Renal cortex interstitium (tissue), 15 donors: ENCODE measurements around the gene PROS1. TPM values are rescaled to one million over a fixed set of nuclear protein-coding genes. Genes with fewer than 3 reads are reported as not detected.

Experiments
- DNase-seq, 11 donors: peaks; one replicate each; pipeline ENCODE4 v3.0.0-alpha.2; 2013; ENCODE audit warnings: low read depth in 9 of 11, low spot score in 4 of 11; ENCODE audit errors: extremely low read depth in 1 of 11
- long read RNA-seq, 16 experiments: transcript quantifications; one replicate each; lab custom pipeline, GENCODE V29; 2026
- polyA plus RNA-seq, 3 donors: library from polyadenylated mRNA; unstranded; fragments of 120-200 nt; gene quantifications; one replicate each; pipeline ENCODE4 v1.2.1, GENCODE V29; 2013; ENCODE audit not compliant: insufficient read length in 3 of 3

PROS1 gene
- polyA plus RNA-seq: 10 to 100 TPM; 37.3 to 46.7 (median 41.7) TPM
- long read RNA-seq, donor 1, transcript PROS1-202 (15 exons, 3,583 nt): major isoform, 7 of 7 reads
- long read RNA-seq, donor 1, partial matches to known transcripts: 0 of 7 reads
- long read RNA-seq, donor 1, other reads (novel, unspliced or antisense): 0 of 7 reads
- long read RNA-seq, donor 2, transcript PROS1-202 (15 exons, 3,583 nt): major isoform, 6 of 6 reads
- long read RNA-seq, donor 2, partial matches to known transcripts: 0 of 6 reads
- long read RNA-seq, donor 2, other reads (novel, unspliced or antisense): 0 of 6 reads
- long read RNA-seq, donor 3, transcript PROS1-202 (15 exons, 3,583 nt): major isoform, 11 of 35 reads
- long read RNA-seq, donor 3, partial matches to known transcripts: 9 of 35 reads
- long read RNA-seq, donor 3, other reads (novel, unspliced or antisense): 14 of 35 reads
- long read RNA-seq, donor 4, partial matches to known transcripts: 0 of 4 reads
- long read RNA-seq, donor 4, other reads (novel, unspliced or antisense): 0 of 4 reads
- long read RNA-seq, donor 5: 0 reads
- long read RNA-seq, donor 6, partial matches to known transcripts: 0 of 4 reads
- long read RNA-seq, donor 6, other reads (novel, unspliced or antisense): 0 of 4 reads
- long read RNA-seq, donor 7, partial matches to known transcripts: 0 of 3 reads
- long read RNA-seq, donor 7, other reads (novel, unspliced or antisense): 0 of 3 reads
- long read RNA-seq, donor 8, transcript PROS1-202 (15 exons, 3,583 nt): major isoform, 15 of 21 reads
- long read RNA-seq, donor 8, partial matches to known transcripts: 0 of 21 reads
- long read RNA-seq, donor 8, other reads (novel, unspliced or antisense): 5 of 21 reads
- long read RNA-seq, donor 9, partial matches to known transcripts: 0 of 3 reads
- long read RNA-seq, donor 9, other reads (novel, unspliced or antisense): 0 of 3 reads
- long read RNA-seq, donor 10, transcript PROS1-202 (15 exons, 3,583 nt): major isoform, 5 of 6 reads
- long read RNA-seq, donor 10, partial matches to known transcripts: 0 of 6 reads
- long read RNA-seq, donor 10, other reads (novel, unspliced or antisense): 0 of 6 reads
- long read RNA-seq, donor 11, partial matches to known transcripts: 0 of 4 reads
- long read RNA-seq, donor 11, other reads (novel, unspliced or antisense): 0 of 4 reads
- long read RNA-seq, donor 12, partial matches to known transcripts: 0 of 2 reads
- long read RNA-seq, donor 12, other reads (novel, unspliced or antisense): 0 of 2 reads
- long read RNA-seq, donor 13, transcript PROS1-202 (15 exons, 3,583 nt): major isoform, 10 of 11 reads
- long read RNA-seq, donor 13, partial matches to known transcripts: 0 of 11 reads
- long read RNA-seq, donor 13, other reads (novel, unspliced or antisense): 0 of 11 reads
- long read RNA-seq, donor 14, transcript PROS1-202 (15 exons, 3,583 nt): major isoform, 6 of 6 reads
- long read RNA-seq, donor 14, partial matches to known transcripts: 0 of 6 reads
- long read RNA-seq, donor 14, other reads (novel, unspliced or antisense): 0 of 6 reads
- long read RNA-seq, donor 15, partial matches to known transcripts: 0 of 1 reads
- long read RNA-seq, donor 15, other reads (novel, unspliced or antisense): 0 of 1 reads
- long read RNA-seq, donor 16, transcript PROS1-202 (15 exons, 3,583 nt): major isoform, 8 of 8 reads
- long read RNA-seq, donor 16, partial matches to known transcripts: 0 of 8 reads
- long read RNA-seq, donor 16, other reads (novel, unspliced or antisense): 0 of 8 reads

DNA sequence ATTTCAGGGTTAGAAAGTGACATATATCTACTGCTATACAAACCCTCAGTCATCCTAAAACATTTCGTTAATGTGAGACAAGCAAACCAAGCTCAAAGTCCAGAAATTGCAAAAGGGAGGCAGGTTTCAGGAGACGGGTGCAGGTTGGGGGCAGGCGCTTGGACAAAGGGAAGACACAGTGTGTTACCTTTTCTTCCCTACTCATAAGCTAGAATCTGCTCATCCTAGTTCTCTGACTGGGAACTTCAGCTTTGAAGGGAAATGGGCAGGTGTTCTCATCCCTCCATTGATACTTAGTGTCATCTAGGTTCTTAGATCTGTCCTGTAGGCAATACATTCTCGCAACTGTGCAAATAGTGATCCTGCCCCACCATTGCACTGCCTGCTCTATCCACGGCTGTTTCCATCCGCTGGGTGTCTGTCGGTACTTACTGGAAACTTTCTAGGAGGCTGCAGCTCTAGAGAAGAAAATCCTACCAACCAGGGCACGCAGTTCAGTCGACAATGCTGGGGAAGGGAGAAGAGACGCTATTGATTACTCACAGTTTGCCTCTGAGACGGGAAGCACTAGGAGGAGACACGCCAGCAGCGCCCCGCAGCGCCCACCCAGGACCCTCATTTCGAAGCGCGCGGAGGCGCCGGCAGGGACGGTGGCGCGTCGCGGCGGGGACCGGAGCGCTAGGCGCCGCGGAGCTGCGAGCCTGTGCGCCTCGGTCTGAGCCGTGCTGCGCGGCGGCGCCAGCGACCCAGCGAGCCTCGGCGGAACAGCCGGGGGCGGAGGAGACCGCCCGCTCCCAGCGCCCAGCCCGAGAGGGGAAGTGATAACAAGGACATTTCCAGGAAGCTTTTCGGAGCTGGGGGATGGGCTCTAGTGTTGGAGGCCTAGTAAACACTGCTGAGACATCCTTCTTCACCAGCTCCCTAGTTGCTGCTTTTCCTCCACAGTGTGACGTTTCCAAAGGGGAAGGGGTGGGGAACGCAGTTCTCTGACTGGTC, at the start of gene PROS1:
Gene PROS1 (minus strand): TSS at position 766 of the 996 bp plus-strand sequence. CDS start 147 bp downstream, at position 619.
- peak in 10 of 11 donors; percentile 60 to 83 (median 74) for DNase-seq

DNA sequence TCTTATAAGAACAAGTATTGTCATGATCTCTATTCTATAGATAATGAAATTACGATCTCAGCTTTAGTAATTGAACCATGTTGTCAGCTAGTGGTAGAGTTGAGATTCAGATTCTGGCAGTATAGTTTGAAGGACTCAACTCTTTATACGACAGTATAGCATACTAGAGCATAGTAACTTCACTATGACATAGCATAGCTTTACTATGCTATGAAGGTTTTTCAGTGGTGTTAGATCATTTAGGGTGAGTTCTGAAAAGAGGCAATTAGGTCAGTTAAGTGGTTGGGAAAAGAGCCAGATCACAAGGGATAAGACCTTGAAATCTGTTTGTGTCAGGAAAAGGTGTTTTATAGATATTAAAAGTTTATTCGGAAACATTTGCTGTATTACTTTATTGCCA, 46.6 kb upstream of the PROS1 start:
- no peak for DNase-seq

DNA sequence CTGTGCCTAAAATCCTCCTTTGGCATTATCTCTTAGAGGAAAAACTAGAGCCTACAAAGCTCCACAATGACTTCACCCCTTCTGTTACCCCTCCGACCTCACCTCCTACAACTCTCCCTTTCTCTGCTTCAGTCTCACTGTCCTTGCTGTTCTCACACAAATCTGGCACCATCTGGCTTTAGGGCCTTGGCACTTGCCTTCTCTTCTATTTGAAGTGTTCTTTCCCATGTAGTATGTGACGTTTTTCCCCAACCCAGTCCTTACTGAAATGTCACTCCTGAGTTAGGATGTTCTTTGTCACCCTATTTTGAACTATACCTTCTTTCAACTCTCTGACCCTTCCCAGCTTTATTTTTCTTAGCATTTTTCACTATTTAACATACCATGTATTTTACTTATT, 46.0 kb upstream of the PROS1 start:
- no peak for DNase-seq

DNA sequence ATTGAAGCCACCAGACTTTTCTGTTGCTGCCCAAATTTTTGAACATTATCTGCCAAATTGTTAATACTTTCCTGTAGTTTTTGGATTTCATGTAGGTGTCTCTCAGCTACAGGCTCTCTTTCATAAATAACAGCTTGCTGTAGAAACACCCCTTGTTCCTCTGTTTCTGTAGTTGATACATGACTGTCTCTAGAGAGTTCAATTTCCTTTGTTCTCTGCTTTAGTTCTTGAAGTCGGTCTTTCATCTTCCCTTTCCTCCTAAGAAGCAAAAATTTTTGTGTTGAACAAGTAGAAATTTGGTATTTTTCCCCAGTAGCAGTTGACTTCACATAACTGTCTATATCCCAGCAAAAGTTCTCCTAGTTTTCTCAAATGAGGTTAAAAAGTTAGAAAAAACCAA, 41.3 kb upstream of the PROS1 start:
- DNase-seq: no peak

DNA sequence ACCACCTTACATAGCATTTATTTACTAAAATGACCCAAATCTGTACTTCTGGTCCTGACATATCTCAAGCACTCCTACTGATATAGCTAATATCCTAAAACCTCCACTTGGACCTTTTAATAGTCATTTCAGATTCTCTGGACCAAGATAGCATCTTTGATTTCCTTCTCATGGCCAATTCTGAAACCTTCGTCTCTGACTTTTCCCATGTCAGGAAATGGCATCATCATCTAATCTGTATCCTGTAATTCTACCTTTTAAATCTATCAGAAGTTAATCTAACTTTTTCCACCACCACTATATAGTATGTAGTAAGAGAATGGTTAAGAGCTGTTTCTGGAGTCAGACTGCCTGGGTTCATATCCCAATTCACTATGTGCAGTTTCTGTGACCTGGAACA, 38.5 kb upstream of the PROS1 start:
- DNase-seq: no peak

DNA sequence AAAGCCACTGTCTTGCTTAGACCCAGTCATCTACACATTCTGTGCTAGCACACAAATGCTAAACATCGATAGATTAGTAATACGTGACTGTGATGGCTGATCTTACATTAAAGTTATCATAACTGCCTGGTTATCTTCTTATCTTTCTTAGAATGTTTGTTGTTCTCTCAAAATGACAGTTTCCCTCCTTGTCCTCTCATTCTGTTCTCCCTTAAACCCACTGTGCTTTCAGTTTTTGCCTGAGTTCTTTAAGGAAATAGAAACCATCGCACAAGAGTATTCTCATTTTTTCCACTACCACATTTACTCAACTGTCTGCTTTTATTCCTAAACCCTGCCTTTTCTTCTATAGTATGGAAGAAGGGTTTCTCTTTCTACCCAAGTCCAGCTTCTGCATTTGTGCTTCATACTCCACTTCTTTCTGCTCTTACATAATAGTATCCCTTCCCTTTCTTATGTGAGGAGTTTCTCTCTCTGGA, 37.6 kb upstream of the PROS1 start:
- DNase-seq: no peak

DNA sequence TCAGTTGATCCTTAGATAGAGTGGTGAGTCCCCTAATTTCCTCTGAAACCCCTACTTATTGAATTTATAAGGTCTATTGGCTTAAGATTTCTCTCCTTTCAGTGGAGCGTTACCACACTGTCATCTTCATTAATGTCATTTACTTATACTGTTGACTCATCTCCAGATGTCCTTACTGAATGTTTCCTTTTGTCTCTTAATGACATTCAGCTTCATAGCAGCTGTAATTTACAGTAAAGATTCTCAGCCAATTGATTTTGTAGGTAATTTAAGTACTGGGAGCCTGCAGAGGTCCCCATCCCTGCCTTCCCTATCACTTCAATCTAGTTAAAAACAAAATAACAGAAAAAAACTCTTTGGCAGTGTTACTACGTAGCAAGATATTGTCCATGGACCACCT, 35.9 kb upstream of the PROS1 start:
- no peak for DNase-seq

DNA sequence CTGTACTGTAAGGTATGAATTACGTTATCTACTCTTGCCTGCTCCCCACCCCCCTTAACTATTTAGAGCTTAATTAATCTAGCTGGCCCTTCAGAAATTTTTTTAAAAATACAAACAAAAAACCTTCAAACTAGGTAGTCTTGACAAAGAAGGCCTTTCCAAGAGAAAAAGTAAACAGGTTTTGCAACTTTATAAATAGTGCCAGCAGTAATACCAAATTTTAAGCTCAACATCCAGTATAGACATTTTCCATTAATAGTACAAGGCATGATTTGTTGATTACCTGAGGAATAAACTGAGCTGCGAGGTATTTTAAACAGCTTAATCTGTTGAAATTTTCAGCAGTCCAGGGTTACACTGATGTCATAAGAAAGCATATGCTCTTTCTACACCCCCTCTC, 34.6 kb upstream of the PROS1 start:
- DNase-seq: no peak

DNA sequence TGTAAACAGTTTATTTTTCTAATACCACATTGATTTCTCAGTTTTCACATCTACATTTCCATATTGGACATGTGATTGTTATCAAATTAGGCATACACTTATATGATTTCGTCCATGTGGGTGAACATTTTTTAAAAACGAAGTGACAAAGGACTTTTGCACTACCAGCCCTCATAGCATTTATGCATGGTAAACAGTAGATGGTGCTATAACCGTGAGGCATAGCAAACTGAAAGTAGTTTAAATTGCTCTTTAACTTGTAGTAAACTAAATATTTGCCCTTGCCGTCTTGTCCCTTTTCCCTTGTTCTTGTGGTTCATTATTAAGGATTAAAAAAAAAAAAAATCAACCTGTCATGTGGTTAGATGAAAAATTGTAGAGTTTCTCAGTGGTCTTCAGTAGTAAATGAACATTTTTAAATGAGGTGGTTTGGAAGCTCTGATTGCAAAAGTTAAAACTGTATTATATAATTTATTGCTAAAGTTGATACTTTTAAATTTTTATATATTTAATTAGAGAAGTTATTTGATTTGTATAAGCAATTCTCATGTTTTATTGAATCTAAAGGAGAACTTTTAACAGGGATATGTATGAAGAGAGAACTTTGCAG, 30.7 kb upstream of the PROS1 start:
- peak in 3 of 11 donors; percentile 29 to 31 (median 29) for DNase-seq

DNA sequence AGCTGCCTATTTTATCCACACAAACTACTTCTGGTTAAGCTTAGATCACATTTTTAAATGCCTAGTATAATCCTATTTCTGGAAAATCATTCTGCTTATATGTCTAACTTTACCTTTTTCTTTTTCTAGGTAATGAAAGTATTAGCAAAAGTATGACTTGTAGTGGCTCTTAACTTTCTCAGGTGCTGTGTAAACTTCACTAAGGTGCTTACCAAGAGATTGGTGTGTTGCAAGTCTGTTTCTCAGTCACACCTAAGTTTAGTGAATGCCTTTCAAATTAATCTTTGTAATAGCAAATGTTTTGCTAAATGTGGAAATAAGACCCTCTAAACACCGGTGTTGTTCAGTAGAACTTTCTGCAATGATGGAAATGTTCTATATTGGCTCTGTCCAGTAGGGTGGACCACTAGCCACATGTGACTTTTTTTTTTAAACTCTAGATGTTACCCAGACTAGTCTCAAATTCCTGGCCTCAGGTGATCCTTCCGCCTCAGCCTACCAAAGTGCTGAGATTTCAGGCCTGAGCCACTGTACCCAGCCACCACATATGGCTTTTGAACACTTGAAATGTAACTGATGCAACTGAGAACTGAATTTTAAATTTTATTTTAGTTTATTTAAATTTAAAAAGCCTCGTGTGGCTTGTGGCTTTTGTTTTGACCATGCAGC, 28.3 kb upstream of the PROS1 start:
- DNase-seq: no peak

DNA sequence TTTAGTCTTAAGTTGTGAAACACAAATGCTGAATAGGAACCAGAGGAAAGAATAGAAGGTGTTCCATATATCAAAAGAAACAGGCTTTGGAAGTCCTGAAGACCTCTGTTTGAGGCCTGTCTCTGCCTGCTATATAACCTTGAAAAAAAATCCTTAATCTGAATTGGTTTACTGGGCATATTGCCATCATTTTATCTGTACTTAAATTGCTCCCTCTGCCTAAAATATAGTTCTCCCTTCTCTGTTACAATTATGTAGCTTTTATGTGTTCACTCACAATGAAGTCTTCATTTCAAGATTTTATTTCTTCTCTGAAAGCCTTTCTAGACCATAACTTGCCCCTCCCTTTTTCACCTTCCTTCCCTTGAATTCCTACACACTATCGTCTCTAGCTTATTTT, 27.5 kb upstream of the PROS1 start:
- DNase-seq: no peak

DNA sequence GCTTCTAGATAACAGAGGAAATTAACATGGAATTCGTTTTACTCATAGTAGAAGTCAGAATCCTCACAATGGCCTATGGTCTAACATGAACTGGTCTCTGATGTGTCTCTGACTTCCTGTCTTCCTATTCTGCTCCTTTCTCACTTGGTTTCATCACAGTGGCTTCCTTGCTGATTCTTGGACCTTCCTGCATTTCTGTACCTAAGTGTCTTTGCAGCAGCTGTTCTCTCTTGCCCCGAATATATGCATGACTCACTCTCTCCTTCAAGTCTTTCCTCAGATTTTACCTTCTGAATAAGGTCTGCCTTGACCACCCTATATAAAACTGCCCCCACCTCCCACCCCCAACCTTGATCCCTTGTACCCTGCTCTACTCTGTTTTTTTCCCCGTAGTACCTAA, 20.4 kb upstream of the PROS1 start:
- no peak for DNase-seq

DNA sequence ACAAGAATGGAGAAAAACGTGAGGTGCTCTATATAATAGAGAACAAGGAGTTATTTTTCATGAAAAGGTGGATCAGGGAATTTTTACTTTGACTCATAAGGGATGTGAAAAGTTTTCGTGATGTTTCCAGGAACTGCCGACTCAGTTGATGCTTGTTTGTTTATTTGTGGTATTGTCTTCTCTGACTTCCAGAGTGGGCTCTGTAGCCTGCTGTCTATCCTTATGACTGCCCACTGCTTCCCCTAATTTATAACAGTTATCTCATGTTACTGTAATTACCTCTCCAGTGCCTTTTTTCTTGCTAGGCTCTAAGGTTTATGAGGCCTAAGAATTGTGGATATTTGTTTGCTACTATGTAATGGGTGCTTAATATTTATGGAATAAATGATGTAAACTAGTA, 18.5 kb upstream of the PROS1 start:
- no peak for DNase-seq

DNA sequence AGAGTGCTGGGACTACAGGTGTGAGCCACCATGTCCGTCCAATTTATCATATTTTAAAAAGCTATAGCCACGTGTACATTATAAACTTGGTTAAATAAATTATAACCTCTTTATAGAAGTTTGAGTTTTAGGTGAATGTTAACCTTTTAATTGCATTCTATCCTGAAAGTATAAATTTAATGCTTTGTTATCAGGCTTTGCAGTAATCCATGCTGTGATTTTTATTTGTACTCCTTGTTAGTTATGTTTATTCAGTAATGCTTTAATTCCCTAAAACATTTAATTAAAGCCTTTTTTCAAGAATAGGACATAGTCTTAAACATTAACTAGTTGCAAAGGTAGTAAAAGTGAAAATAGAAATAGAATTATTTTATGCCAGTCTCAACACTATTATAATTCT, 17.9 kb upstream of the PROS1 start:
- no peak for DNase-seq

DNA sequence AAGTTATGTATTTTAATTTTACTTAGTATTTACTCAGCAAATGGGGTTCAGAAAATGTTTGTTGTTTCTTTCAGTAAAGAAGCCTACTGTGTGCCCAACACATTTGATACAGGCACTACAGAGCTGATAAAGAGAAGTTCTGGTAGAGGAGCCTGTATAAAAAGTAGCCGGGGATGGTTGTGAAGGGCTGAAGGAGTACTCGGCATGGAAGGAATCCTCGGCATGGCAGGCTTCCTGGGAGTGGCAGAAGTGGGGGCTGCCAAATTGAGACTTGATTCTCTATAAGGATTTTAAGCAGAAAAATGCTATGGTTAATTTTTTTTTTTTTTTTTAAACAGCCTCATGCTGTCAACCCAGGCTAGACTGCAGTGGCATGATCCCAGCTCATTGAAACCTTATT, 15.5 kb upstream of the PROS1 start:
- no peak for DNase-seq

DNA sequence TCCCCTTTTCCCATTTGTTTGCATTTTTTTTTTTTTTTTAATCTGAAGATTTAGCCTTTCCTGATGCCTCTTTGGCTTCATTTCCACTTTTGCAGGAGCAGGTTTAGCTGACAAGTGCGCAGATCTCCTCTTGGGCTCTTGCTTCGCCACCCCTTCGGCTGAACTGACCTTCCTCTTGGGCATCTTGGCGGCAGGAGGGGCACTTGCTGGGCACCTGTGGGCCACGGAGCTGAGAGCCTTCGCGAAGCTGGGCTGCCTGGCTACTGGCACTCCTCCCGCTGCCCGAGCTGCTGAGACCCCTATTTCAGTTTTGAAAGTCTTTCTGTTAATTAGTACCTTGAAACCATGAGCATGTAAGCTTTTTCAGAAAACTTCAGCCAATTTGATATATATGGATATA, 15.1 kb upstream of the PROS1 start:
- DNase-seq: no peak
